PC-3 (cell line): ENCODE measurements around the gene FAM43A. TPM values are rescaled to one million over a fixed set of nuclear protein-coding genes. Genes with fewer than 3 reads are reported as not detected.

Source experiments
- ATAC-seq: fragments of 200-7000 bp; cut with Tn5 transposase; 2 replicates; pipeline ENCODE4 v1.9.1; 2020; ENCODE audit warnings: mild to moderate bottlenecking, moderate library complexity
- BruUV-seq: library from RNA; stranded (reverse); fragments of 400-500 nt; replicated peaks from 2 replicates; lab custom pipeline; 2021; lab: Mats Ljungman, UMichigan
- CTCF ChIA-PET: fragments of 300-600 bp; sonication (Branson Sonifier 250); formaldehyde crosslinking; loops from one replicate; lab custom pipeline; 2022; ENCODE audit warnings: antibody characterized with exemption; lab: Charles Lee
- POLR2A ChIA-PET: fragments of 300-600 bp; sonication (Branson Sonifier 250); formaldehyde crosslinking; loops from one replicate; lab custom pipeline; 2022; ENCODE audit warnings: antibody characterized with exemption; ENCODE audit not compliant: unreplicated experiment; lab: Charles Lee
- DNase-seq: peaks from one replicate; pipeline ENCODE4 v3.0.0-alpha.2; 2015
- H2AFZ ChIP-seq: fragments of 300-600 bp; sonication (generic); 2 replicates; pipeline ENCODE4 v1.6.0; 2016; ENCODE audit warnings: antibody characterized with exemption, low read length
- H3F3A ChIP-seq: fragments of 300-600 bp; sonication (generic); one replicate; pipeline ENCODE4 v1.6.0; 2017; ENCODE audit warnings: antibody characterized with exemption, low read length, control low read depth, mild to moderate bottlenecking; ENCODE audit not compliant: unreplicated experiment
- H3K27ac ChIP-seq: fragments of 300-600 bp; sonication (generic); 2 replicates; pipeline ENCODE4 v1.5.1; 2016; ENCODE audit warnings: mild to moderate bottlenecking, low read length
- H3K27me3 ChIP-seq: fragments of 300-600 bp; sonication (generic); 2 replicates; pipeline ENCODE4 v1.6.1; 2016; ENCODE audit warnings: low read length, mixed read lengths
- H3K36me3 ChIP-seq: fragments of 300-600 bp; sonication (generic); 2 replicates; pipeline ENCODE4 v1.6.1; 2016; ENCODE audit warnings: low read depth, mixed run types, low read length, mixed read lengths
- H3K4me1 ChIP-seq: fragments of 300-600 bp; sonication (generic); 2 replicates; pipeline ENCODE4 v1.5.1; 2016; ENCODE audit warnings: low read length; ENCODE audit not compliant: insufficient read depth
- H3K4me2 ChIP-seq: fragments of 300-600 bp; sonication (generic); 2 replicates; pipeline ENCODE4 v1.6.0; 2016; ENCODE audit warnings: low read length
- H3K4me3 ChIP-seq: fragments of 300-600 bp; sonication (generic); 2 replicates; pipeline ENCODE4 v1.5.1; 2016; ENCODE audit warnings: mild to moderate bottlenecking, low read length, mixed read lengths
- H3K79me2 ChIP-seq: fragments of 300-600 bp; sonication (generic); 2 replicates; pipeline ENCODE4 v1.6.1; 2017; ENCODE audit warnings: low read length, mixed read lengths
- H3K9ac ChIP-seq: fragments of 300-600 bp; sonication (generic); 2 replicates; pipeline ENCODE4 v1.6.0; 2016; ENCODE audit warnings: mild to moderate bottlenecking, low read length
- H3K9me2 ChIP-seq: fragments of 300-600 bp; sonication (generic); replicated peaks from 2 replicates; pipeline ENCODE4 v1.6.1; 2016; ENCODE audit warnings: mixed run types, low read length, mixed read lengths
- H3K9me3 ChIP-seq: fragments of 300-600 bp; sonication (generic); 2 replicates; pipeline ENCODE4 v1.6.1; 2016; ENCODE audit warnings: low read length, mixed read lengths
- H4K20me1 ChIP-seq: fragments of 300-600 bp; sonication (generic); 2 replicates; pipeline ENCODE4 v1.6.1; 2016; ENCODE audit warnings: low read length, mixed read lengths
- EZH2 ChIP-seq: fragments of 300-600 bp; sonication (generic); IDR thresholded peaks from one replicate; pipeline ENCODE4 v1.6.1; 2017; ENCODE audit warnings: antibody characterized with exemption, mild to moderate bottlenecking, low read length; ENCODE audit not compliant: unreplicated experiment
- EZH2phosphoT487 ChIP-seq: fragments of 300-600 bp; sonication (generic); IDR thresholded peaks from 2 replicates; pipeline ENCODE4 v1.6.1; 2018; ENCODE audit warnings: mild to moderate bottlenecking, antibody characterized with exemption, low read length, borderline replicate concordance
- intact Hi-C: fragments of 100-400 bp; cut with micrococcal nuclease; formaldehyde crosslinking; loops from 2 replicates; pipeline ENCODE4 v1.9.0; 2023
- total RNA-seq: library from RNA; depleted of rRNA; stranded (reverse); fragments of >200 nt; gene quantifications from 2 replicates; pipeline ENCODE4 v1.2.3, GENCODE V29; 2014
- TF ChIP-seq, protein P1 (sequence below): fragments of 300-600 bp; sonication (generic); conservative IDR thresholded peaks from 2 replicates; pipeline ENCODE4 v1.5.1; 2017; ENCODE audit warnings: antibody characterized with exemption, low read depth, mild to moderate bottlenecking, low read length

Gene FAM43A
- total RNA-seq, 1 experiment from 2014 or later: 59.8 TPM

DNA sequence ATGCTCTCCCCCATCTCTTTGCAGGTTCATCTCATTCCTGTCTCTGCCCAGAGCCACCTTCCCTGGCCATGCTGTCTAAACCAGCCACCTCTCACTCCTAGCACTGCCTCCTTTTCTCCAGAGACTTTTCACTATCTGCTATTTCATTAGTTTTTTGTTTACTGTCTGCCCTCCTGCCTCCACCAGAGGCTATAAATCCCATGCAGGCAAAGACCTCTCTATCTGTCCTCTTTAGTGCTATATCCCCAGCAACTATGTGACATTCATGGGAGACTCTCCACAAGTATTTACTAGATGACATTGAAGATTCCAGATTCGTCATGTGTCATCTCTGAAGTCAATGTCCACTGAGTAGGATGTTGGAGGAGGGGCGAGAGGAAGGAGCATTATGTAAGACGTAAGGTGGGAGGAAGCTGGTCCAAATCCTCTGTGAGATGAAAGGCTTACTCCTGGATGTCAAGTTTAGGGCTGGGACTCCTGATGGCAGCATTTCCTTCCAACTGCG, 3.4 kb upstream of the FAM43A start:
- H3K4me1 ChIP-seq: peaks cover 20% of the 10 kb centered on the region
- H2AFZ ChIP-seq: peak overlapping the region; percentile 68
- intact Hi-C loops: loop anchor here (1.0 to 10.0 kb wide), 6 partner anchors 272 to 843 kb away; no protein-coding TSS in a partner anchor
- no peaks in the 10 kb centered on the region for H3K27me3 ChIP-seq
- peak overlapping the region; percentile 74 for H3K4me2 ChIP-seq
- H3F3A ChIP-seq: no peaks in the 10 kb centered on the region
- ATAC-seq (no peak), DNase-seq (no peak)
- H4K20me1 ChIP-seq: peaks cover 13% of the 10 kb centered on the region; the same call in 1 of the 2 replicates
- BruUV-seq: no TSS peak
- no peak overlapping the region for H3K9ac ChIP-seq
- peaks cover 14% of the 10 kb centered on the region for H3K79me2 ChIP-seq
- H3K9me3 ChIP-seq: no peaks in the 10 kb centered on the region
- peak overlapping the region; percentile 36; the same call in 1 of the 2 replicates for H3K4me3 ChIP-seq
- H3K9me2 ChIP-seq: no peaks in the 10 kb centered on the region
- no peak for TF ChIP-seq EZH2
- TF ChIP-seq EZH2phosphoT487: no peak
- TF ChIP-seq, protein P1, sequence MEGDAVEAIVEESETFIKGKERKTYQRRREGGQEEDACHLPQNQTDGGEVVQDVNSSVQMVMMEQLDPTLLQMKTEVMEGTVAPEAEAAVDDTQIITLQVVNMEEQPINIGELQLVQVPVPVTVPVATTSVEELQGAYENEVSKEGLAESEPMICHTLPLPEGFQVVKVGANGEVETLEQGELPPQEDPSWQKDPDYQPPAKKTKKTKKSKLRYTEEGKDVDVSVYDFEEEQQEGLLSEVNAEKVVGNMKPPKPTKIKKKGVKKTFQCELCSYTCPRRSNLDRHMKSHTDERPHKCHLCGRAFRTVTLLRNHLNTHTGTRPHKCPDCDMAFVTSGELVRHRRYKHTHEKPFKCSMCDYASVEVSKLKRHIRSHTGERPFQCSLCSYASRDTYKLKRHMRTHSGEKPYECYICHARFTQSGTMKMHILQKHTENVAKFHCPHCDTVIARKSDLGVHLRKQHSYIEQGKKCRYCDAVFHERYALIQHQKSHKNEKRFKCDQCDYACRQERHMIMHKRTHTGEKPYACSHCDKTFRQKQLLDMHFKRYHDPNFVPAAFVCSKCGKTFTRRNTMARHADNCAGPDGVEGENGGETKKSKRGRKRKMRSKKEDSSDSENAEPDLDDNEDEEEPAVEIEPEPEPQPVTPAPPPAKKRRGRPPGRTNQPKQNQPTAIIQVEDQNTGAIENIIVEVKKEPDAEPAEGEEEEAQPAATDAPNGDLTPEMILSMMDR: no peak
- ChIA-PET POLR2A (interaction anchor here (0.6 to 0.7 kb wide), 4 partner anchors 436 to 587 kb away, joined by 3 to 4 read pairs (median 3); no protein-coding TSS in a partner anchor), CTCF (interaction anchor here (0.6 to 1.9 kb wide), 26 partner anchors 10 to 588 kb away, joined by 3 to 34 read pairs (median 5); partner anchors contain the start of gene LSG1)
- peak overlapping the region; percentile 60 for H3K27ac ChIP-seq
- no peaks in the 10 kb centered on the region for H3K36me3 ChIP-seq

GRCh38 chr3:194682694-194683310, 2.9 kb upstream of the FAM43A start:
- no TSS peak for BruUV-seq
- POLR2A ChIA-PET: interaction anchor here (0.6 to 1.0 kb wide), 6 partner anchors 11 to 587 kb away, joined by 3 to 4 read pairs (median 3); partner anchors contain the start of gene LSG1
- CTCF ChIA-PET: interaction anchor here (0.6 to 1.9 kb wide), 26 partner anchors 11 to 587 kb away, joined by 3 to 34 read pairs (median 5); partner anchors contain the start of gene LSG1
- Histone ChIP-seq H2AFZ (peak overlapping the region; percentile 68), H3K27me3 (no peaks in the 10 kb centered on the region), H3K4me3 (no peak overlapping the region; the same call in 1 of the 2 replicates), H3K4me1 (peaks cover 20% of the 10 kb centered on the region), H3F3A (no peaks in the 10 kb centered on the region), H4K20me1 (peaks cover 16% of the 10 kb centered on the region; the same call in 1 of the 2 replicates), H3K9me3 (no peaks in the 10 kb centered on the region), H3K36me3 (no peaks in the 10 kb centered on the region), H3K4me2 (peak overlapping the region; percentile 74), H3K79me2 (peaks cover 20% of the 10 kb centered on the region), H3K9ac (peak overlapping the region; percentile 10), H3K27ac (peak overlapping the region; percentile 60), H3K9me2 (no peaks in the 10 kb centered on the region)
- intact Hi-C loops: loop anchor here (1.0 to 10.0 kb wide), 6 partner anchors 271 to 842 kb away; no protein-coding TSS in a partner anchor
- TF ChIP-seq, protein P1: peak; percentile 98
- TF ChIP-seq EZH2: no peak
- ATAC-seq: peak; percentile 54
- DNase-seq: peak; percentile 97
